ENCODE results near the gene SHISAL1. TPM values are rescaled to one million over a fixed set of nuclear protein-coding genes. Genes with fewer than 3 reads are reported as not detected.

SHISAL1 gene
- total RNA-seq, 2 donors from 2014 or later, result not detected

DNA sequence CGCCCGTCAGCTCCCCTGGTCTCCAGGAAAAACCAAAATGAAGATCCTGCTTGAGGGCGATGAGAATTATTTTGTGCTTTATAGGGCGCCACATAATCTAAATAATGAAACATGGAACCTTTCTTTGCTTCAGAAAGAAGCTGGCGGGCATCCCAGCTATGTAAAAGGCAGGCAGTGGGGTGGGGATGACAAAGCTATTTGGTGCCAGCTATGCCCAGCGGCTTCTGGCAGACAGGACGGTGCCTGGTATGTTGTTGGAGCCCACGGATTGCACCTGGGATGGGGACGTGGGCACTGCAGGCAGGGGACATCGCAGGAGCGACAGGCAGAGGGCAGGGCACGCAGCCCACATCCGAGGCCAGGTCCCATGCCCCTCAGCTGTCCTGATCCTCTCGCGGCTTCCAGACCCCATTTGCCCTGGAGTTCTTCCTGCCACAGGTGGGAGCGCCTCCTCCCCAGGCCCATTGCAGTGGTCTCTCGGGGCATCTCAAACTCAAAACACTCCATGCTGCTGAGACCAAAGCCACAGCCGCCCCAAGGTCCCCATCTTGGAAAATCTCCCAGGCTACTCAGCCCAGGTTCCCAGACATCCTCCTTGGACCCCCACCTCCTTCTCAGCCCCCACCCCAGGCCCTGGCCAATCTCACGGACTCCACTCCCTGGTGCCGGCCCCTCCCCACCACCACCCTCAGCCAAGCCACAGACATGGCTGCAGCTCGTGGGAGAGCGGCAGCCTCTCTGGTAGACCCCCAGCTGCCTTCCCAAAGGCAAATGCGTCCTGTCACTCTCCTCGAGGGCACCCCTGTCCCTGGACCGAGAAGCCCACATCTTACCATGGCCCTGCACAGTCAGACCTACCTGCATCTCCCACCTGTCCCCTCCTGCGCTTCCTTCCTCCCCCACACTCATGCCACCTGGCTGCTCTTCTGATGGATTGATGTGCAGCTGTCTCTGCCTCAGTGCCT is 45.7 kb downstream of the SHISAL1 start:
- no peaks in the 10 kb centered on the region for H3K36me3 Mint-ChIP-seq
- no peak for DNase-seq (ENCODE audit: low spot score in 2 of 2)
- ATAC-seq, result no peak
- no peak overlapping the region for H3K27ac Mint-ChIP-seq
- no peaks in the 10 kb centered on the region for H3K9me3 Mint-ChIP-seq

DNA sequence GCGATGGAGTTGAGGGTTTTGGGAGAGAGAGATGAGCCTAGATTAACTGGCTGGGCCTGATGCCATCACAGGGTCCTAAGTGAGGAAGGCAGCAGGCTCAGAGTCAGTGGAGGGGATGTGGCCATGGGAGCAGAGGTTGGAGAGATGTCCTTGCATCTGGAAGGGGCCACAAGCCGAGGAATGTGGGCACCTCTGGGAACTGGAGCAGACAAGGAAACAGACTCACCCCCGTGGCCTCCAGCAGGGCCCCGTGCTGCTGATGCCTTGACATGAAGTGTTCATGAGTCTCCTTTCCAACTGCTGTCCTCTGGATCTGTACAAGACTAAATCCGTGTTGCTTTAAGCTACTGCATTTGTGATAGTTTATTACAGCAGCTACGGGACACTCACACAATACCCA is 49.2 kb downstream of the SHISAL1 start:
- peak overlapping the region in 1 of 2 donors; percentile 55 for H3K27ac Mint-ChIP-seq
- ATAC-seq (no peak), DNase-seq (ENCODE audit: low spot score in 2 of 2) (no peak)
- H3K9me3 Mint-ChIP-seq, result no peaks in the 10 kb centered on the region
- no peaks in the 10 kb centered on the region for H3K36me3 Mint-ChIP-seq

DNA sequence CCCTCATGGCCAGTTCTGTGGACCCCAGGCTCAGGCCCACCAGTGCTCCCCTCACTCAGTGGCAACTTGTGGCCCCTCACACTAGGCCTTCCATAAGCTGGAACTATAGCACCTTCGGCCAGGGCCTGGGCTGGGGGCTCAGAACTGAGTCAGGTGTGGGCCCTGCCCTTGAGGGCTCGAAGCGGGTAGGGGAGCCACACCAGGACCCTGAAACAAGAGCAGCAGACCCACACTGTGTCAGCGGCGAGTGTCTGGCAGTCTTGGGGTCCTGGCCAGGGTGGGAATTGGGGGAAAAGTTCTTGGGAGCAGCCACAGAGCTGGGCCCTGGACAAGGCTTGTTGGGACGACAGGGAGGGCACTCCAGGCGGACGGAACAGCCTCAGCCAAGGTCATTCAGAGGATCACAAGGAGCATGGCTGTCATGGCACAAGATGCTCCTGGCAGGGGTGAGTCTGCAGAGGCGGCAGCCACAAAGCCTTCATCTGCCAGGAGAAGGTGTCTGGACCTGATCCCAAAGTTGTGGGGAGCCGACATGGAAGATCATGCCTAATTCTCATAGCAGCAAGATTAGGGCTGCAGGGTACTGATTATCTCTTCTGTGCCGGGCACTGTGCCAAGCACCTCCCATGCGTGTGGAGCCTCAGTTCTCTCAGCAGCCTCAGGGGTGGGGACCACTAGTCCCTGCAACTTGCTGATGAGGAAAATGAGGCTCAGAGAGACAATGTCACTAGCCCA is 50.7 kb downstream of the SHISAL1 start:
- no peaks in the 10 kb centered on the region for H3K36me3 Mint-ChIP-seq
- H3K27ac Mint-ChIP-seq, result no peak overlapping the region
- H3K9me3 Mint-ChIP-seq, result no peaks in the 10 kb centered on the region
- ATAC-seq, result no peak
- peak in 1 of 2 donors; percentile 44 for DNase-seq (ENCODE audit: low spot score in 2 of 2)

DNA sequence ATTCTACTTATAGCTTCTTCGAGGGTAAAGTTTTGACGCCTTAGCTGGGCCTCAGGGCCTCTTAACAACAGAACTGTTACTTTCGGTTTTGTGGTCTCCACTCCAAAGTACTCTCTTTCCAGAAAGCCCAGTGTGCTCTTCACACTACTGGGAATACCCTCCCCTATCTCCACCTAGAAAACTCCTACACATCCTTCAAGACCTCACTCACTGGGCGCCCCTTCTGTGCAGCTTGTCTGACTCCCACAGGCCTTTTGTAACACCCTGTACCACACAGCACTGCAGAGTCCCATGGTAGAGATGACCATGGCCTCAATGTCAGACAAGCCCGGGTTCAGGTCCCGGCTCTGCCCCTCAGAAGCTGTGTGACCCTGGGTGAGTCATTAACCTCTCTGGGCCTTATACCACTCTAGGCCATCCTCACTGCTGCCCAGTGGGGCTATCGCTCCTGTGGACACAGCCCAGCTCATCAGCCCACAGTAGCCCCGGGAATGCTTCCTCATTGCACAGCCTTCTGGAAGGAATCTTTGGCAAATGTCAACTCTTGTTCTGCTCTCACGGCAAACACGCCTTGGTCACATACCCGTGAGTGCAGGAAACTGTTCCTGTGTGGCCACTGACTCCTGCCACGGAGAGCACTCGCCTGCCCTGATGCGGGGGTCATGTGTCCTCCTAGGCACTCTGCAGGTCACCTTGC is 51.4 kb downstream of the SHISAL1 start:
- H3K27ac Mint-ChIP-seq, result no peak overlapping the region

DNA sequence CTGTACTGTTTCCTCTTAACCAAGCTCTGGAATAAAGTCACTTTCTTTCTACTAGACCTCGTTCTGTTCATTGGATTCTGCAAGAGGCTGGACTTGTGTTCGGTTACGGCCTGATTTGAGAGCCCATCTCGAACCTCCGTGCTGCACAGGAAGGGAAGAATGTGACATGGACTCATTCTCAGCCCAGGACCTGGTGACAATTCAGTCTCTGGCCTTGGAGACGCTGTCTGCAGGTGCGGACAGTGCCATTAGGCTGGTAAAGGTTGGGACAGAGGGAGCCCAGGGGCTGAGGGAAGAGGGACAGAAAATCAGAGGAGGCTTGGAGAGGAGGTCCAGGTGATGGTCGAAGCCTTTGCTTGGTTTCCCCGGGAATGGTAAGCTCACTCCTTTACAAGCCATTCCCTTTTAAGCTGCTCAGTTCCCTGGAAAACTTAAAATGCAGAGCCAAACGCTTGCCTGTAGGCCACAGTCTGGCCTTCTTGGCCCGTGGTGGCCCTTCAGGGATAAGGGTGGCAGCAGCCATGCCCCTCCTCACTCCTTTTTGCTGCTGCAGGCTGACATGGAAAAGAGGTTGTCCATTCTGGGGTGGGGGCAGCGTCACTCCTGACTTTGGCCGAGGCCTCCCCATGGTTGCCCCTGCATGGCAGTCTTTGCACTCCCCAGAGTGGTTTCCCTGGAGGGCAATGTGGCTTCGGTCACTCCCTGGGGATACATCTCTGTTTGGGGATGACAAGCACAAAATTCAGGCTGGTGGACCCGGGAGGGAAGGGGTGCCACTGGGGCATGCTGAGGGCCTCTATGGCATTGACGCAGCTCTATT is 52.3 kb downstream of the SHISAL1 start:
- ATAC-seq (no peak), DNase-seq (ENCODE audit: low spot score in 2 of 2) (peak in 1 of 2 donors; percentile 42)
- Mint-ChIP-seq H3K36me3 (no peaks in the 10 kb centered on the region), H3K9me3 (no peaks in the 10 kb centered on the region), H3K27ac (peak overlapping the region; percentile 45 to 75)

More for the DNA sequence above, 51.4 kb downstream of the SHISAL1 start:
- H3K36me3 Mint-ChIP-seq, result no peaks in the 10 kb centered on the region
- no peaks in the 10 kb centered on the region for H3K9me3 Mint-ChIP-seq
- ATAC-seq, result no peak
- DNase-seq (ENCODE audit: low spot score in 2 of 2), result peak in 1 of 2 donors; percentile 50

DNA sequence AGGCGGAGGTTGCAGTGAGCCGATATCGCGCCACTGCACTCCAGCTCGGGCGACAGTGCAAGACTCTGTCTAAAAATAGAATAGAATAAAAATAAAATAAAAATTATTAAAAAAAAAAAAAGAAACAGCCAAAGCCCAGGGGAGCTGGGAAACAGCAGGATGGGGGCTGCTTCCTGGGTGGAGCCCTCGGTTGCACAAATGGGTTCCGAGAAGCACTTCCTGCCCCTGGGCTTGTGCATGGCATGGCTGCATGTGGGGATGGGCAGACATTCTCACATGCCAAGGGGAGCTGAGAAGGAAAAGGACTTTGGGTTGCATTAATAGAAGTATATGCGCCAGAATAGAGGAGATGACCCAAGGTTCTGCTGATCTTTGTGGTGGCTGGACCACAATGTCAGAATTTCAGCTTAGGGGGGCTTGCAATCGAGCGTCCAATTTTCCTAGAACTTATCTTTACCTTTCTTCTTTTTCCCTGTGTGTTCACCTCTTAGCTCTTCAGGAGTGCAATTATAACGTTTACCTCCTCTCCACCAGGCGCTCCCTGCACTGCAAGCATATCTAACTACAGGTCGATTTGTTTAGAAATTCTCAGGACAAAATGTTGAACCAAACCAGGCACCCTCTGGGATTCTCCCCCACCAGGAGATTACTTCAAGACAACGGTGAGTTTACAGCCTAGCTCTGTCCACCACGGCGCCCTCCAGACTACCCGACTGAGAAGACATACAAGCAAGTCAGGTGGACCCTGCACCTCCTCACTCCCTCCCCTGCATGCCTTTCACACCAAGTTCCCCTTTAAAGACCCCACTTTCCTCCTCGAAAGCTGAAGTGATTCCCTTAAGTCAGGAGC is 53.2 kb downstream of the SHISAL1 start:
- no peak for ATAC-seq
- DNase-seq (ENCODE audit: low spot score in 2 of 2), result peak in 1 of 2 donors; percentile 25
- Mint-ChIP-seq H3K9me3 (no peaks in the 10 kb centered on the region), H3K27ac (peak overlapping the region; percentile 45 to 75), H3K36me3 (no peaks in the 10 kb centered on the region)

DNA sequence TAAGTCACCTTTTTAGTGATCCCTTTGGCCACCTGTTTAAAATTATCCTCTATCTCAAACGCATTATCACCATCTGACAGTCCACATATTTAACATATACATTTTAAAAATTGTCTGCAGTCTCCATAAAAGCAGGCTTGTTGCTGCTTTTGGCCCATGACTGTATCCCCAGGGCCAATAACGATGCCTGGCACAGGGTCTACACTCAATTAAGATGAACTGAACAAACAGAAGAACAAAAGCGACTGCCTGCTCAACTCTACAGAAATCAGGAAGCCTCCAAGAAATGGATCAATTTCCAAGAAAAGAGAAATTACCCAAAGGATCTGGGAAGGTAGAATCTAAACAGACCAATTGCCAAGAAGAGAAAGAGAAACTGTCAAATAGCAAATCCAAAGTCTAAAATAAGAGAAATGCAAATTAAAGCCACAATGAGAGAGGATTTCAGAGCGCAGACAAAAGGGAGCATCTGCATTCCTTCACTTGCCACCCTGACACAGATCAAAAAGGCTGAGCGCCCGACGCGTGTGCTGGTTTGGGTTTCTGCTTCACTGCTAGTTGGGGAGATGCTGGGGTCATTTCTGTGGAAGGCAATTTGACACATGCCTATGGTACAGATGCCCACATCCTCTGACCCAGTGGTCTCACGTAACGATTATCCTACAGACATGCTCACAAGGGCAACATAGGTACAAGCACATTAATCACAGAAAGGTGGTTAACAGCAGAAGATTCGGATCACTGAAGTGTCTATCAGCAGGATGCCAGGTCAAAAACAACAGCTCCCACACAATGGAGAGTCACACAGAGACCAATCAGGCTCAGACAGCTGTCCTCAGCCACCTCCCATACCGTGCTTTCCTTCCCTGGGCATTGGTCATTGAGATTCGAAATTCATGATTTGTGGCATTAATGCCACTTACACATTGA is 55.9 kb downstream of the SHISAL1 start:
- DNase-seq (ENCODE audit: low spot score in 2 of 2), result no peak
- no peak for ATAC-seq
- H3K27ac Mint-ChIP-seq, result no peak overlapping the region
- no peaks in the 10 kb centered on the region for H3K36me3 Mint-ChIP-seq
- no peaks in the 10 kb centered on the region for H3K9me3 Mint-ChIP-seq

DNA sequence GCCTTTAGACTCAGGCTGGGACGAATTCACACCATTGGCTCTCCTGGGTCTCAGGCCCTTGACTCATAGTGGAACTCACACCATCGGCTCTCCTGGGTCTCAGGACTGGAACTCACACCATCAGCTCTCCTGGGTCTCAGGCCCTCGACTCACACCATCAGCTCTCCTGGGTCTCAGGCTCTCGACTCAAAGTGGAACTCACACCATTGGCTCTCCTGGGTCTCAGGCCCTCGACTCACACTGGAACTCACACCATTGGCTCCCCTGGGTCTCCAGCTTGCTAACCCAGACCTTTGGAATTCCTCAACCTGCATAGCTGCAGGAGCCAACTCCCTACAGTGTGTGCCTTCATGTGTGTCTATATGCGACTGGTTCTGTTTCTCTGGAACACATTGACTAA is 56.7 kb downstream of the SHISAL1 start:
- Mint-ChIP-seq H3K27ac (no peak overlapping the region), H3K9me3 (no peaks in the 10 kb centered on the region), H3K36me3 (no peaks in the 10 kb centered on the region)
- DNase-seq (ENCODE audit: low spot score in 2 of 2) (no peak), ATAC-seq (no peak)

DNA sequence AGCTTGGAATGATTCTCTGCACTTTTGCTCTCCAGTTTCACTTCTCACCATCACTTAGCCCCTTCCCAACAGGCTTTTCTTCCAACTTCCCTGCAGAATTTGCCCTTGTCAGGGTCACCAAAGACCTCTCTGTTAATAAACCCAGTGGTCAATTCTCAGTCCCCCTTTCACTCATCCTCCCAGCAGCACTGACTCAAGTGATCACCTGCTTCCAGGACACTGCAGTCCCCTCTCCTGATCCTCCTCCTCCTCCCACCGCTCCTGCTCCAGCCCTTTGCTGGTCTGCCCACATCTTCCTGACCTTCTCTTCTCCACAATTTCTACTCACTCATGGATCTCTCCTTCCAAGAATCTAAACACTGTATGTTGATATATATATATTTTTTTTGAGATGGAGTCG is 57.9 kb downstream of the SHISAL1 start:
- DNase-seq (ENCODE audit: low spot score in 2 of 2) (no peak), ATAC-seq (no peak)
- peaks cover 0 to 7% of the 10 kb centered on the region in 2 donors for H3K36me3 Mint-ChIP-seq
- H3K27ac Mint-ChIP-seq, result no peak overlapping the region
- H3K9me3 Mint-ChIP-seq, result peaks cover 0 to 4% of the 10 kb centered on the region in 2 donors

DNA sequence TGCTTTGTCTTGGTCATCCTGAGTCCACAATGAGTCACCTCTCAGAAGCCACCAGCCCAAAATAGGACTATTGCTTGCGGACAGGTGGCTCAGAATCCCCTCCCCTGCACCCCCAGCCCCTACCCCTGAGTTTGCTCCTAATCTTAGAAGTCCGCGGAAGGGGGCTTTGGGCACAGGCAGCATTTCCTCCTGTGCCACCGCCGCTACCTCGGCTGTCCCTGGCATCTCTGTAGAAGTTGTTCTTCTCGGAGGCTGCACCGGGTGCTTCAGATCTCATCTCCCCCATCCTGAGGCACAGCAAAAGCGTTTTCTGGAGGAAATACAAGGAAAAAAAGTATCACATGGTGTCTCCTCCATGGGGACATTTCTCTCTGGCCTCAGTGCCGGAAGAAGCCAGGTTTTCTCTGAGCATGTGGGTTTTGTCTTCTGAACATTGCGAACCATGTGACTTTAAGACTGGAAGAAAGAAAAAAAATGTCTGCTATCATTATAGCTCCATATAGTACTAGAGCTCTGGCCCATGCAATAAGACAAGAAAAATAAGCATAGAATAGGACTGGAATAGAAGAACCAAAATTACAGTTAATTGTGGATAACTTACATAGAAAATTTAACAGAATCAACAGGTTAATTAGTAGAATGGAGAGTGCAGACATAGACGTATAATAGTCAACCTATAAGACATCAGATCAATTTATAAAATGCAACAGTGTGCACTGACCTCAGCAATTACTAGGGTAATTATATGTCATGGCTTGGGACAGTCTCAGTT is 63.2 kb downstream of the SHISAL1 start:
- H3K9me3 Mint-ChIP-seq, result peaks cover 0 to 9% of the 10 kb centered on the region in 2 donors
- DNase-seq (ENCODE audit: low spot score in 2 of 2) (no peak), ATAC-seq (no peak)
- H3K27ac Mint-ChIP-seq, result no peak overlapping the region
- peaks cover 0 to 16% of the 10 kb centered on the region in 2 donors for H3K36me3 Mint-ChIP-seq

DNA sequence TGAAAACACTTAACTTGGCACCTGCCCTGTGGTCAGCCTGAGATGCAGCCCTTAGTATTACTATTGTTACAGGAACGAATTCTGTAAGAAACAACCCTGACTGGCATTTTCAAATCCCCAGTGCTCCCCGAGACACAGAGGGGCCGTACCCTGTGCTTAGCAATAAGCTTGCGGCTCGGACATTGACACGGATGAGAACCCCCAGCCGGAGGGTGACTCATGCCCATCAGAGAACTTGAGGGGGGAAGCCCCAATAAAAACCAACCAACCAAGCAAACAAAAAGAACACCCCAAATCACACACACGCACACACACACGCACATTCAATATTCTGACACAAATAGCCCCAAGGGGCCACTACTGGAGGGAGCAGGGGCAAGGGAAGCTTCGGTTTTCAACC is 63.8 kb downstream of the SHISAL1 start:
- Mint-ChIP-seq H3K27ac (no peak overlapping the region), H3K36me3 (peaks cover 0 to 16% of the 10 kb centered on the region in 2 donors)
- no peak for DNase-seq (ENCODE audit: low spot score in 2 of 2)

DNA sequence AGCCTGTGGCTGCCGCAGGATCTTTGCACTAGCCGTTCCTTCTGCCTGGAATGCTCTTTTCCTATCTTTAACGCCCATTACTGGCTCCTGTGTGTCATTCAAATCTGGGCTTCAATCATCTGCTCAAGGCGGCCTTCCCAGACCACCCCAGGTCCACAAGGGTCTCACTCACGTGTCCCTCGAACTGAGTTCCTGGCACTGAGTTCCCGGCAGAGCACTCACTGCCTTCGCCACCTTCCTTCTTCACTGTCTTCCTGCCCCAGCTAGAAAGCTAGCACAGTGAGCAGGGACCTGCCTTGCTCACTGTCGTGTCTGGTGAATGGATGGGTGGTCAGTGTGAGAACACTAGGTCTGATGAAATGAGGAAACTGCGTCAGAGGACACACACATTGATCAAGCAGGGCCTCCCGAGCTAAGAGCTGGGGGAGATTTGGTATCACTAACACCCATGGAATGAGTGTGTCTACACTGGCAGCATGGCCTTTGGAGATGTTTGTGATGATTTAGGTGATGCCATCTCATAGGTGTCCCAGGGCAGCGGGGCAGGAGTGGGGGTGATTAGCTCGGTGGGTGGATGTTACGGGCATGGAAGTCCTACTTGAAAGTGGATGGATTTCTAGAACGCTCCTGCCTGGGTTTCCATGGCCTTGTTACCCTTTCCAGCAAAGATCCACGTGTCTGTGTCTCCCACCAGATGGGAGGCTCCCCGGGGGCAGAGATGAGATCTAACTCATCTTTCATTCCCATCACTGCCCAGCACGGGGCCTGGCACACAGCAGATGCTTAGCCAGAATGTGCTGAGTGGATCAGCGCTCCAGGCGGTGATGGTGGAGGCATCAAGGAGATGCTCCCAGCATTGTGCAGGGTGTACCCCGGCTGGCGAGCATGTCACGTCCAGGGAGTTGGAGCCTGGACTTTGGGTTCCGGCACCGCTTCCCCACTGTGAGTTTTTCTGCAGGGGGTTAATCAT is 64.5 kb downstream of the SHISAL1 start:
- DNase-seq (ENCODE audit: low spot score in 2 of 2) (no peak), ATAC-seq (no peak)
- Mint-ChIP-seq H3K9me3 (peaks cover 0 to 9% of the 10 kb centered on the region in 2 donors), H3K27ac (no peak overlapping the region), H3K36me3 (peaks cover 0 to 16% of the 10 kb centered on the region in 2 donors)

More for the DNA sequence above, 63.8 kb downstream of the SHISAL1 start:
- ATAC-seq, result no peak
- peaks cover 0 to 9% of the 10 kb centered on the region in 2 donors for H3K9me3 Mint-ChIP-seq

DNA sequence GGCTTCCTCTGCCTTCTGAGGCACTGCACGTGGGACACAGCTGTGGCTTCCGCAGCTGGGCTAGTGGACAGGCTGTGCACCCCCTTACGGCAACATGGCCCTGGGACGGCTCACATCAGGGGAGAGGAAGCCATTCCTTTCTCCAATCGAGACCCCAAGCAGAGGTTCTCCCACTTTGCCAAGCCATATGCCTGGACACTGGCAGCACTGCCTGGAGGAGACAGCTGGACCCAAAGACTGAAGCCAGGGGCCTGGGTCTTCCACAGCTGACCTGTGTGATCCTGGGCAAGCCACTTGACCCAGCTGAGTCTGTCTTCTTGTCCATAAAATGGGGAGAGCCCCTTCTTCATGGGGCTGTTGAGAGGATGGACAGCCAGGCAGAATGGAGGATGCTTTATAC is 65.4 kb downstream of the SHISAL1 start:
- peaks cover 0 to 9% of the 10 kb centered on the region in 2 donors for H3K9me3 Mint-ChIP-seq

More for the DNA sequence above, 65.4 kb downstream of the SHISAL1 start:
- ATAC-seq (no peak), DNase-seq (ENCODE audit: low spot score in 2 of 2) (no peak)
- Mint-ChIP-seq H3K27ac (no peak overlapping the region), H3K36me3 (peaks cover 0 to 16% of the 10 kb centered on the region in 2 donors)

Data from activated naive CD4-positive, alpha-beta T cell treated with anti-CD3 and anti-CD28 coated beads, Interleukin-2, amount 50 U/mL, for 72 hours (primary cell).